GM10248 (cell line): ENCODE results near the gene OLFML1.

Experiments
- CTCF ChIA-PET: fragments of 300-600 bp; sonication (Branson Sonifier 250); formaldehyde crosslinking; extraction: SDS; loops from one replicate; lab custom pipeline; 2021; ENCODE audit warnings: antibody characterized with exemption; lab: Yijun Ruan, JAX
- POLR2A ChIA-PET: fragments of 350-650 bp; sonication (Branson Sonifier 250); formaldehyde crosslinking; extraction: SDS; loops from one replicate; lab custom pipeline; 2020; ENCODE audit warnings: antibody characterized with exemption; lab: Yijun Ruan, JAX
- DNase-seq: peaks from one replicate; pipeline ENCODE4 v3.0.0; 2012; ENCODE audit errors: extremely low spot score
- CTCF ChIP-seq: IDR thresholded peaks from 2 replicates; pipeline ENCODE4 v1.5.1; 2012; ENCODE audit warnings: mild to moderate bottlenecking, low read depth; ENCODE audit errors: extremely low read depth, missing control alignments, control extremely low read depth

The OLFML1 gene

GRCh38 chr11:7548659-7549274 lies 63.5 kb downstream of the OLFML1 start:
- peak; percentile 71 for TF ChIP-seq CTCF
- peak; percentile 58 for DNase-seq
- CTCF ChIA-PET, result interaction anchor here (0.9 to 7.4 kb wide), 15 partner anchors 10 to 117 kb away, joined by 3 to 37 read pairs (median 9); partner anchors contain the start of gene PPFIBP2
- POLR2A ChIA-PET, result no interaction called here

GRCh38 chr11:7549681-7550080 lies 64.4 kb downstream of the OLFML1 start:
- ChIA-PET CTCF (interaction anchor here (0.9 to 7.4 kb wide), 14 partner anchors 10 to 140 kb away, joined by 3 to 37 read pairs (median 11); partner anchors contain the start of gene PPFIBP2), POLR2A (no interaction called here)
- no peak for DNase-seq
- no peak for TF ChIP-seq CTCF

GRCh38 chr11:7551571-7551970 lies 66.3 kb downstream of the OLFML1 start:
- POLR2A ChIA-PET, result no interaction called here
- CTCF ChIA-PET, result interaction anchor here (0.9 to 7.4 kb wide), 12 partner anchors 8 to 115 kb away, joined by 3 to 37 read pairs (median 4); partner anchors contain the start of gene PPFIBP2
- DNase-seq, result no peak

GRCh38 chr11:7552666-7553065 lies 67.4 kb downstream of the OLFML1 start:
- ChIA-PET CTCF (interaction anchor here (0.9 to 7.4 kb wide), 10 partner anchors 8 to 114 kb away, joined by 3 to 37 read pairs (median 3); partner anchors contain the start of gene PPFIBP2), POLR2A (no interaction called here)
- TF ChIP-seq CTCF, result no peak
- no peak for DNase-seq

More at GRCh38 chr11:7551571-7551970, 66.3 kb downstream of the OLFML1 start:
- no peak for TF ChIP-seq CTCF

- ChIA-PET CTCF (interaction anchor here (1.3 to 2.2 kb wide), 2 partner anchors 10 to 16 kb away, joined by 4 to 8 read pairs; no protein-coding TSS in a partner anchor), POLR2A (no interaction called here)
- no peak for TF ChIP-seq CTCF
- DNase-seq, result no peak
These were observed 69.9 kb downstream of the OLFML1 start for GRCh38 chr11:7555052-7555699.

GRCh38 chr11:7558046-7558445 lies 72.7 kb downstream of the OLFML1 start:
- ChIA-PET CTCF (interaction anchor here (1.3 to 4.8 kb wide), 2 partner anchors 9 to 19 kb away, joined by 3 to 37 read pairs; no protein-coding TSS in a partner anchor), POLR2A (no interaction called here)
- TF ChIP-seq CTCF, result no peak
- no peak for DNase-seq
